Activated B cell treated with CpG ODN at 0.5 μM for 24 hours (primary cell): Measurements from ENCODE around the gene DCC. TPM values are rescaled to one million over a fixed set of nuclear protein-coding genes. Genes with fewer than 3 reads are reported as not detected.

Experiments used
- ATAC-seq: fragments of 200-7000 bp; cut with Tn5 transposase; one replicate; pipeline ENCODE4 v1.10.0; 2021; ENCODE audit warnings: low read depth, mild to moderate bottlenecking, moderate library complexity
- CTCF ChIA-PET: fragments of 350-600 bp; sonication (Branson Sonifier 250); formaldehyde crosslinking; loops from one replicate; lab custom pipeline; 2021; ENCODE audit warnings: antibody characterized with exemption; lab: Charles Lee
- POLR2A ChIA-PET: fragments of 350-600 bp; sonication (Branson Sonifier 250); formaldehyde crosslinking; loops from one replicate; lab custom pipeline; 2021; ENCODE audit warnings: antibody characterized with exemption; lab: Charles Lee
- DNase-seq: peaks from one replicate; pipeline ENCODE4 v3.0.0; 2022
- H3K27ac Mint-ChIP-seq: one replicate; pipeline ENCODE4 v1.8.0; 2020; ENCODE audit warnings: mixed read lengths
- H3K27me3 Mint-ChIP-seq: one replicate; pipeline ENCODE4 v1.8.0; 2021; ENCODE audit warnings: mixed read lengths
- H3K36me3 Mint-ChIP-seq: one replicate; pipeline ENCODE4 v1.8.0; 2021; ENCODE audit warnings: low read depth, mixed read lengths
- H3K4me1 Mint-ChIP-seq: one replicate; pipeline ENCODE4 v1.8.0; 2021; ENCODE audit warnings: mixed read lengths
- H3K4me3 Mint-ChIP-seq: one replicate; pipeline ENCODE4 v1.8.0; 2020; ENCODE audit warnings: mild to moderate bottlenecking, mixed read lengths
- H3K9me3 Mint-ChIP-seq: one replicate; pipeline ENCODE4 v1.8.0; 2020; ENCODE audit warnings: mixed read lengths
- CTCF ChIP-seq: fragments of 200-600 bp; IDR thresholded peaks from one replicate; pipeline ENCODE4 v1.8.0; 2022; ENCODE audit warnings: antibody characterized with exemption, mild to moderate bottlenecking
- intact Hi-C: fragments of 100-400 bp; cut with micrococcal nuclease; formaldehyde crosslinking; loops from one replicate; pipeline ENCODE4 v1.15.1; 2024
- total RNA-seq: library from RNA; stranded (reverse); gene quantifications from 2 replicates; pipeline ENCODE4 v1.2.3, GENCODE V29; 2022

DCC gene
- total RNA-seq, 1 donor from 2014 or later: not detected

GRCh38 chr18:52715421-52715820 is 375.4 kb downstream of the DCC start:
- ATAC-seq (no peak), DNase-seq (no peak)
- intact Hi-C loops: no loop called here
- POLR2A ChIA-PET: no interaction called here
- TF ChIP-seq CTCF: no peak
- Mint-ChIP-seq H3K9me3 (no peaks in the 10 kb centered on the region), H3K36me3 (no peaks in the 10 kb centered on the region), H3K27ac (no peak overlapping the region), H3K4me3 (no peak overlapping the region), H3K4me1 (no peaks in the 10 kb centered on the region), H3K27me3 (no peaks in the 10 kb centered on the region)
- CTCF ChIA-PET: no interaction called here

- CTCF ChIA-PET: no interaction called here
- H3K4me3 Mint-ChIP-seq: no peak overlapping the region
- no peak overlapping the region for H3K27ac Mint-ChIP-seq
- H3K27me3 Mint-ChIP-seq: no peaks in the 10 kb centered on the region
- TF ChIP-seq CTCF: no peak
- intact Hi-C loops: no loop called here
- no peaks in the 10 kb centered on the region for H3K9me3 Mint-ChIP-seq
- POLR2A ChIA-PET: no interaction called here
- DNase-seq (no peak), ATAC-seq (no peak)
- no peaks in the 10 kb centered on the region for H3K36me3 Mint-ChIP-seq
- no peaks in the 10 kb centered on the region for H3K4me1 Mint-ChIP-seq
Measured at GRCh38 chr18:52715991-52716390, 376.0 kb downstream of the DCC start.

- ATAC-seq: no peak
- intact Hi-C loops: no loop called here
Measured at GRCh38 chr18:52716973-52717372, 377.0 kb downstream of the DCC start.

GRCh38 chr18:52722904-52723303 is 382.9 kb downstream of the DCC start:
- Mint-ChIP-seq H3K4me3 (no peak overlapping the region), H3K27me3 (no peaks in the 10 kb centered on the region), H3K36me3 (no peaks in the 10 kb centered on the region), H3K27ac (no peak overlapping the region), H3K4me1 (no peaks in the 10 kb centered on the region), H3K9me3 (no peaks in the 10 kb centered on the region)
- POLR2A ChIA-PET: no interaction called here
- intact Hi-C loops: no loop called here
- no peak for TF ChIP-seq CTCF
- DNase-seq (no peak), ATAC-seq (no peak)
- CTCF ChIA-PET: no interaction called here

More at GRCh38 chr18:52716973-52717372, 377.0 kb downstream of the DCC start:
- no peak overlapping the region for H3K27ac Mint-ChIP-seq
- no peak for DNase-seq
- no peak for TF ChIP-seq CTCF
- H3K9me3 Mint-ChIP-seq: no peaks in the 10 kb centered on the region
- no peaks in the 10 kb centered on the region for H3K27me3 Mint-ChIP-seq
- ChIA-PET POLR2A (interaction anchor here (0.7 kb wide), 1 partner anchor 34 kb away, joined by 3 read pairs; no protein-coding TSS in a partner anchor), CTCF (no interaction called here)
- H3K4me1 Mint-ChIP-seq: no peaks in the 10 kb centered on the region
- H3K4me3 Mint-ChIP-seq: no peak overlapping the region
- H3K36me3 Mint-ChIP-seq: no peaks in the 10 kb centered on the region

GRCh38 chr18:52723550-52723970 is 383.6 kb downstream of the DCC start:
- H3K27me3 Mint-ChIP-seq: no peaks in the 10 kb centered on the region
- no peaks in the 10 kb centered on the region for H3K4me1 Mint-ChIP-seq
- ATAC-seq (no peak), DNase-seq (no peak)
- TF ChIP-seq CTCF: no peak
- ChIA-PET POLR2A (no interaction called here), CTCF (no interaction called here)
- no peaks in the 10 kb centered on the region for H3K9me3 Mint-ChIP-seq
- intact Hi-C loops: no loop called here
- H3K36me3 Mint-ChIP-seq: no peaks in the 10 kb centered on the region
- H3K4me3 Mint-ChIP-seq: no peak overlapping the region
- H3K27ac Mint-ChIP-seq: no peak overlapping the region
